NCI-H146 treated with DMSO at 0.1 percent for 48 hours (cell line): Measurements from ENCODE around the gene OFD1.

Experiments
- DNase-seq: peaks from one replicate; lab custom pipeline; 2025; ENCODE audit not compliant: unreplicated experiment; lab: John Stamatoyannopoulos, UW

Gene OFD1, protein sequence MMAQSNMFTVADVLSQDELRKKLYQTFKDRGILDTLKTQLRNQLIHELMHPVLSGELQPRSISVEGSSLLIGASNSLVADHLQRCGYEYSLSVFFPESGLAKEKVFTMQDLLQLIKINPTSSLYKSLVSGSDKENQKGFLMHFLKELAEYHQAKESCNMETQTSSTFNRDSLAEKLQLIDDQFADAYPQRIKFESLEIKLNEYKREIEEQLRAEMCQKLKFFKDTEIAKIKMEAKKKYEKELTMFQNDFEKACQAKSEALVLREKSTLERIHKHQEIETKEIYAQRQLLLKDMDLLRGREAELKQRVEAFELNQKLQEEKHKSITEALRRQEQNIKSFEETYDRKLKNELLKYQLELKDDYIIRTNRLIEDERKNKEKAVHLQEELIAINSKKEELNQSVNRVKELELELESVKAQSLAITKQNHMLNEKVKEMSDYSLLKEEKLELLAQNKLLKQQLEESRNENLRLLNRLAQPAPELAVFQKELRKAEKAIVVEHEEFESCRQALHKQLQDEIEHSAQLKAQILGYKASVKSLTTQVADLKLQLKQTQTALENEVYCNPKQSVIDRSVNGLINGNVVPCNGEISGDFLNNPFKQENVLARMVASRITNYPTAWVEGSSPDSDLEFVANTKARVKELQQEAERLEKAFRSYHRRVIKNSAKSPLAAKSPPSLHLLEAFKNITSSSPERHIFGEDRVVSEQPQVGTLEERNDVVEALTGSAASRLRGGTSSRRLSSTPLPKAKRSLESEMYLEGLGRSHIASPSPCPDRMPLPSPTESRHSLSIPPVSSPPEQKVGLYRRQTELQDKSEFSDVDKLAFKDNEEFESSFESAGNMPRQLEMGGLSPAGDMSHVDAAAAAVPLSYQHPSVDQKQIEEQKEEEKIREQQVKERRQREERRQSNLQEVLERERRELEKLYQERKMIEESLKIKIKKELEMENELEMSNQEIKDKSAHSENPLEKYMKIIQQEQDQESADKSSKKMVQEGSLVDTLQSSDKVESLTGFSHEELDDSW

DNA sequence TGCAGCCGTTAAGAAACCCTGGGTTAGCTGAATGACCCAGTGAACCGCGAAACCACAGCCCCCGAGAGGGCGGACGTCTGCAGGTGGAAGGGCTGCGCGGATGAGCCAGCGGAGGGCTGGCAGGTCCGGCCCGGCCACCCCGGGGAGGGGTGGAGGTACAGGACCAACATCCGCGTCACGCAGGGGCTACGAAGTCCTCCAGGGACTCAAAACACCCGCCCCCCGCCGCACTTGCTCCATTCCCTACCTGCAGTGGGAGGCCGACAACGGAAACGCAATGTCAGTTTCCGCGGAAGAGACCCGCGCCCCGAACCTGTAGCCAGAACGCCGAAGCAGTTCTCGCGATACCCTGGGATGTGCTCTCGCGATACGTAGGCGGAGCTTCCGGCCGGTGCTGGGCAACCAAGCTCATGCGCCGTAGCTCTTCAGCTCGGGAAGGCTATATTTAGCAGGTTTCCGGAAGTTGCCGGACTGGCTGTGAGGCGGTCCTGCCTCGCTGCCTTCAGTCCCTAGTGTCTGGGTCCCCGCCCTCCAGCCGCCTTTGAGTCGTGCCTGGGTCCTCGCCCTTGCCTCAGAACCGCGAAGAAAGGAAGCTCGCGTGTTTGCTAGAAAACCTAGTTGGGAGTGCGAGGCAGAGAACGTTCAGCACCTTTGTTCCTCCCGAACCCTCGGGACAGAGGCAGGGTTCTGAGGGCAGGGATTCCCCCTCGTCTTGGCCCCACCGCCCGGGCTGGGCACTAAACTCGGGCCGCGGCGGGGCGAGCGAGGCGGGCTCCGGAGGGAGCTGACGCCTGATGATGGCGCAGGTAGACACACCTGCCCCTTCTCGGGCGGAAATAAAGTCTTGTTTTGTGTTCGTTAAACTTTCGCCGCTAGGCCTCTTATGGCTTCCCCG, at the start of gene OFD1, which contains the start of gene TRAPPC2:
Gene OFD1, plus strand, starts transcription at position 471 of the 895 bp plus-strand sequence. Its CDS starts 324 bp downstream, at position 795.
Gene TRAPPC2, minus strand, starts transcription at position 343 of the 895 bp plus-strand sequence. CDS start 14,657 bp downstream, outside the sequence.
- peak; percentile 84 for DNase-seq

DNA sequence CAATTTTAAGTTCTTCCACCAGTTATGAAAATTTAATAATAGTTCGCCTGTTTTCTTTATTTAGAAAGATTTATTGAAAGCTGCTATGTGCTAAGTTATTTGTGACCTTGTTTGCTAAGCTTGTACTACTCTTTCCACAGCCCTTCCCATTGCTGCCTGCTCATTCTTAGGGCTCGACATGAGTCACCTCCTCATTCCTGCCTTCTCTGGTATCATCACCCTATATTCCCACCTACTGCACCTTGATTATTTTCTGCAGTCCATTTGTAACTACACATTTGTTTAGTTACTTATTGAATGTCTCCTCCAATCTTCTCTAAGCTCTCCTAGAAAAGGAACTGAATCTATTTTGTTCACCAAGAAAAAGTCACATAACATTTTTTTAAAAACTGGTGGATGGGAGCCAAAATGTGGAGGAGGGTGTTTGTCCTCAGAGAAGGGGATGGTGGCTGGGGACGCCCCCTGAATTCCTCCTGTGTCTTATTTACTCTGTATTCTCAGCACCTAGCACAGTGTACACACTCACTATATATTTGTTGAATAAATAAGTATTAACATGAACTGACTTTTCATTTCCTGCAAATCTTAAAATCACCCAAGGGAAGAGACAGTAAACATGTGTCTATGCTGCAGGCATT, 49.3 kb upstream of the OFD1 start:
- DNase-seq: no peak

DNA sequence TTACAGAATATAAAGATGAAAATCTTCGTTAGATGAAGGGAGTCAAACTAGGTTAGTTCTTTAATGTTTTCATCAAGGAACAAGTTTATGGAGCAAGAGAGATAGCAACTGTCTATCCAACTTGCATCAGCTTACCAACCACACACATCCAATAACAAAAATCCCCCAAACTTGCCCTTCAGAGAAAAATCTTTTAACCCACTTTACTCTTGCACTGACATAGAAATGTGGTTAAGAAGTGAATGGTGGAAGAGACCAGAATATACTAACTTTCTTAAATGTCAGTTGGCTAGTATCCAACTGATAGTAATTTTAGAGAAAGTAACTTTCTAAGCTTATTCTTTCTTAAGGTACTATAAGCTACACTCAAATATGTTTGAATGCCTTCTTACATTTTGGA, 47.3 kb upstream of the OFD1 start:
- DNase-seq: no peak

DNA sequence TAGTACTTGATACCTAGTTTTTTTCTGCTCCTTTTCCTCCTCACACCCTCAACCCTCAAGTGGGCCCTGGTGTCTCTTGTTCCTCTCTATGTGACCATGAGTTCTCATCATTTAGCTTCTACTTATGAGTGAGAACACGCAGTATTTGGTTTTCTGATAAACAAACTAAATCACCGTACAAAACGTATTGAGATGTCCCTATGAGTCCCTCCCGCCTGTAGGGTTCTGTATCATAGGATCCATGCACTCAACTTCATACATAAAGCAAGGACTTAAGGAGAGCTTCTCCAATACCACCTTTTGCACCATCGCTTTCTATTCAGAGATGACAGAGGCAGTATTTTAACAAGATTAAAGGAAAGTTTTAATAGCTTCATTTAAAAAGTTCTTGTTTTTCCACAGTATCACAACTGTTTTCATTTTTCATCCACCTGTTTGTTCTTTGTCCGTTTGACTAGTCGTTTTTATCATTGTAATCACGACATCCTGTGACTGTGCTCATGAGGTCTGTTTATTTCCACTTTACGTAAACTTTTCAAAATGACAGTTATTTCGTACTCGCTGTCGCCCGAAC, 46.1 kb upstream of the OFD1 start:
- DNase-seq: peak; percentile 8

DNA sequence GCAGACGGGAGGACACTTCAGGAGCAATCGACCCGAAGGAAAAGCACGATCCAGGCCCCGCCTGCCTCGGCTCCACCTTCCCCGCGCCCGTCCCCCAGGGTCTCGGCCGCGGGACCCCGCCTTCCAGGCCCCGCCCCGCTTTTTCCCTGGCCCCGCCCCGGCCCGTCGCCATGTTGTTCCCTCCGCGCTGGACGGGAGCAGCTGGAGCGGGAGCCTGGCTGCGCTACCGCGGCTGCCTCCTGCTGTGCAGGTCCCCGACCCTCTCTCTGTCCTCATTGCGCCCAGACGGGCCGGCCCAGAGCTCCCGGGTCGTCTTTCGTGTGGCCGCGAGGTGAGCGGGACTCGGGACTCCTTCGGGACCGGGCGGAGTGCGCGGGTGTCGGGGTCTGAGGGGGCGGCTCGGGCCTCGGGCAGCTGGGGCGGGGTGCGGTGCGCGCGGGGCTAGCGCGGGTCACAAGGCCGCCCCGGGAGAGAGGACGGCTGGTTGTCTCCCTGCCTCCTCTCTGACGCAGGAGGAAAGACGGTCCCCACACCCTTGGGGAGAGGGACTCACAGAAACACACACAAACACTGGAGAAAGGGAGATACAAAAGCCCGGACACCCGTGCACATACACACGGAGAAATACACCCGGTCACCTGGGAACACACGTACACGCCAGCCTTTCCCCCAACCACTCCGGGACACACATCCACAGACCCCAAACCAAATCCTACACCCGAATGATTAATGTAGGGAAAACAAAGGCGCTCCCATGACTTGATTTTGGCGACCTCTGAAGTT, 45.4 kb upstream of the OFD1 start, which contains the start of gene RAB9A:
Gene RAB9A, plus strand, starts transcription at position 171 of the 783 bp plus-strand sequence. CDS start 19,619 bp downstream, outside the sequence.
- DNase-seq: peak; percentile 49

DNA sequence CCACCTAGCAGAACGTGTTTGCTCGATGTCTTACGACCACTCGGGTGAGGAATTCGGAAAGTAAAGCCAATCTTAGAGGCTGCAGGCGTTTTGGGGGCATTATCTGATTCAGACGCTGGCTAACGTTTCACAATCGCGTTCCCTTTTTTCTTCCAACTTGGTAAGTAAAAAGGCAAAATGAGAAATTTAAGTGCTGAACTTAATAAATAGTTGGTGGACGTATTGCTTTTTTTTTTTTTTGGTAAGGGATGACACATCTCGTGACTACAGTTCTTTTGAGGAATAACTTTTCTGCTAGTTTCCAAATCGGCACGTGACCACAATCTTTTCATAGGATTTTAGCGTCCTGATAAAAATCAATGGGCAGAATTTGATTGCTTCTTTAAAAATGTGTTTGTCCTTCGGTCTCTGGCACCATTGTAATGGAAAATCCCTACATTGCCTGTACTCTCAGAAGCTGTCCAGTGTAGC, 44.8 kb upstream of the OFD1 start:
- no peak for DNase-seq

DNA sequence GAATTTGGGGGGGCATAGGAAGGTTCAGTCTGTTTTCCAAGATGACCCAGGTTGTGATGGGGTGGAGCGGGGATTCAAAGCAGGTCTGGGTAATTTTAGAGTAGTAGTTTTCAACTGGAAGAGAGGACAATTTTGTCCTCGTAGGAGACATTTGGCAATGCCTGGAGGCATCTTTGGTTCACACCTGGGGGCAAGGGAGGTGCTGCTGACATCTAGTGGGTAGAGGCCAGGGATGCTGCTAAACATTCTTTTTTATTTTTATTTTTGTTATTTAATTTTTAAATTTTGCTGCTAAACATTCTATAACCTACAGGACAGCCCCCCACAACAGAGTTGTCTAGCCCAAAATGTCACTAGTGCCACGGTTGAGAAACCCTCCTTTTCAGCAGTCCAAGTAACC, 43.7 kb upstream of the OFD1 start:
- DNase-seq: no peak

DNA sequence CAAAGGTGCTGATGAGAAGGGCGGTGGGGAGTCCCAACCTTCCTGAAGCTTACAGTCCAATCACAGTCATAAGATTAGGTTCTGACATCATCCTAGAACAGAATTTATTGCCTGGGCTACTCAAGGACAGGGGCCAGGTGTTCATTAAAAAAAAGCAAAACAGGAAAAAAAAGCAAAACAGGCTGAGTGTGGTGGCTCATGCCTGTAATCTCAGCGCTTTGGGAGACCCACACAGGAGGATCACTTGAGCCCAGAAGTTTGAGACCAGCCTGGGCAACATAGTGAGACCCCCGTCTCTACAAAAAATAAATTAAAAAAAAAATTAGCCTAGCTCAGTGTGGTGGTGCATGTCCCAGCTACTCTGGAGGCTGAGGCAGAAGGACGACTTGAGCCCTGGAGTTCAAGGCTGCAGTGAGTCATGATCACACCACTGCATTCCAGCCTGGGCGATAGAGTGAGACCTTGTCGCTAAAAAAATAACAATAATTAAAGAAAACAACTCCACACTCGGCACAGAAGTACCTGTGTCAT, 42.6 kb upstream of the OFD1 start:
- no peak for DNase-seq

DNA sequence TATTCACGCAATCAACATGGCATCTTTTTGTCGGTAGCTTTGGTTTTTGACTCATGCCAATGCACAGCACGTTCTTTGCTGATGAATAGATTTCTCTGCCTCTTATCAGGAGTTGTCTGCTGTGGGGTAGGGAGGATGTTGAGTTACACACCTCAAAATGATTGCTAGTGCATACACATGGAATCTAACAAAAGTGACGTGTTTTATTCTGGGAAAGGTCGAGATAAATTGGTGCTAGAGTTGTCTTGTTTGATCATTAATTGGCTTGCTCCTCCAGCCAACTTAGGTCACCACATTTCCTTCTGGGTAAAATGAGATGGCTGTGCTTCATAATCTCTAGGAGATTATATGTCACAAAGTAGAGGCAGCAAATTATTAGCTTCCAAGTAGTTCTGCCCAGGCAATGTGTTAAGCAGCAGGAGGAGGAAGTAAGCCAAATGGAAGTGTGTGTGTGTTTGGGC, 41.7 kb upstream of the OFD1 start:
- DNase-seq: no peak

DNA sequence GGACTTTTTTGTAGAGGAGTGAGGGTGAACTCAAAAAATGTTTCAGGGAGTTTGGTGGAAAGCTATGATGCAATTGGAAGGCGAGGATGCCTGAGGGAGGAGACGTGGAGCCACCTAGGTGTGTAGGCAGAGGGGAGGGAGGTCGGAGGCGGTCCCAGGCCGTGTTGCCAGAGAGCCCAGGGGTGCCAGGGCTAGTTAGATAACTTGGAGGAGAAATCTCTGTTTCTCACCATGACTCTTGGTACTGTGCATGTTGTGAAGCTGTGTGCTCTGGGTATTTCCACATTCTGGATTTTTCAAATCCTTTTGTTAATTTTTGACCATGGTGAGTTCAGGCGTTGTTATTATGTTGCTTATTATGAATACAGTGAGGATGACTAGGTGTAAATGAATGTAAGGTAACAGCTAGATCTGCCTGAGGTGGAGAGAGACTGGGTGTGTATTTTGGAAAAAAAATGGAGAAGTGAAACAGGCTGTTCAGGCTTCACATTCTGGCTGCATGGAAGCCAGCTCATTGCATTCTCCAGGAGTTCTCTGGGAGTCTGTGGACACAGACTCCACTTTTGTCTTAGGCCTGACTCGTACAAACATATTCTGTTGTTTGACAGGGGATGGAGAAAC, 41.1 kb upstream of the OFD1 start:
- DNase-seq: no peak

DNA sequence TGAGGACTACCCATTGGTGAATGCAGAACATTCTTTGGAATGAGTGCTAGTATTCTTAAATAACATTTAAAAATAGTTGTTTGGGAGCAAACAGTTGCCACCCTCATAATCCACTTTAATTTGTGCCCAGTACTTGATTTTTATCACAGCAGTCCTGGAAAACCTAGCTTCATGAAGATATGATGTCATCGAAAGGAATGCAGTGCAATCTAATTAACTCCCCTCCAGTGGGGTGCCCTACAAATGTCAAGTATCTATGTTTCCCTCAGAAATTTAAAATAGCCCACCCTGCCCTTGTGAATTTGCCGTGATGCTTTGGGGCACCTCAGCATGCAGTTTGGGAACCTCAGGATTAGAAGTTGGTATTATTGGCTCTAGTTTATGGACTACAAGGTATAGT, 40.2 kb upstream of the OFD1 start:
- DNase-seq: no peak

DNA sequence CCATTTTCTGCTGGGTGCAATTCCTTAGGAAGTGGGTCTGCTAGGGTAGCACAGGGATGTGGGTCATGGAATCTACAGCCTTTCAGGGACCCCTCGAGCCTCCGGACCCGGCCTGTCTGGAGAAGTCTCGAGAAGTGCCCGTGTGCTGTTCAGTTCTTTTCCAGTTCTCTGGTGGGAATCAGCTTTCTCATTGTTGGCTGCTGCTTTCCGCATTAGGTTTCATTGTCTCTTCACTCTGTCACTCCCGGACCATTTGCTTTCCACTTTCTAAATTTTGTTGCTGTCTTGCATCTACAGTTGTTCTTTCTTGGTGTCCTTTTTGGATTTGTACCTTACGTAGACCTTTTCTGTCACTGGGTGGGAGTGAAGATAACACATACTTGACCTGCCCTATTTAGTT, 39.6 kb upstream of the OFD1 start:
- DNase-seq: no peak

DNA sequence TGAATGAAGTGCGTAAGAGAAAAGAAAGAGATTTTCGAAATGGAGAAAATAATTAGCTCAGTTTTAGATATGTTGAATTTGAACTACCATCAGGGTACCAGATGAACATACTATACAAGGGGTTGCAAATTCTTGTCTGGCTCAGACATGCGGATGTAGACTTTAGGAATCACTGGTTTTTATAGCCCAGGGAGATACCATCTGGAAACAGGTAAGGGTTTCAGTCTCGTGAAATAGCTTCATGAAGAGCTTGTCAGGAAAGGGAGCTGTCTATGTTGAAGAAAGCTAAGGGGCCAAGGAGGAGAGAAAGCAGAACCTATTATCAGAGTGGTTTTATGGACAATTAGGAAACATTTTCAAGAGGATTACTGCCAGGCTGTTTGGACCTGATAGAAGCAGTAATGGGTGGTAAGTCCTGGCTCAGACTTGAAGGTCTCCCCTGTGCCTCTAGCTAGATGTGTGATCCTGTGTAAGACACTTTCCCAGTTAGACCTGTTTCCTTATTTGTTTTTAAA, 38.9 kb upstream of the OFD1 start:
- no peak for DNase-seq

DNA sequence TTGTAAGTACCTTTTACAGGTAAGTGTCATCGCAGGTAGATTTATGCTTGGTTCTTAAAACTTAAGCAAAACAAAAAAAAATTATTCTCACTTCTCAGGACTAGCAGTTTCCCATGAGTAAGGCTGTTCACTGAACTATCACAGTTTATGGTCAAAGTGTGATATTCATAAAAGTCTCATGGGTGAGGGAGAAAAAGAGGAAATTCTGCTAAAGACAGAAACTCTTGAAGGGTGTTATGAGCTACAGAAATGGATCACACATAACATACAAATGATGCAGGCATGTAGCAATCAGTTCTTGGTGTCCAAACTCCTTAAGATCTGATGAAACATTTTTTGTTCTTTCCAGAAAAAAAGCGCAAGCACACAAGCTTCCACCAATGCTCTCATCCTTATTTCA, 37.1 kb upstream of the OFD1 start:
- DNase-seq: no peak

DNA sequence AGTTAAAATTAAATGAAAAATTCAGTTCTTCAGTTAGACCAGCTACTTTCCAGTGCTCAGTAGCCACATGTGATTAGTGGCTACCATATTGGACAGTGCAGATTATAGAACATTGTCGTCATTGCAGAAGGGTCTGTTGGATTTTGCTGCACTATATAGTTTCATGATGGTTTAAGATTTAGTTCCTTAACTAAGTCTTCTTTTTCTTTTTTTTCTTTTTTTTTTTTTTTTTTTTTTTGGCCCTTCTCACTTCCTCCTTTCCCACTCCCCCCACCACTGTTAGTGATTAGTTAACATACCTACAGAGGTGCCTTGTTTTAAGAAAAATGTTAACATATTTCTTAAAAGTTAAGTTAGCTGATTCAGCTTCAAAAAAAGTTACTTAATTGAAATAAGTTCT, 36.6 kb upstream of the OFD1 start:
- no peak for DNase-seq

DNA sequence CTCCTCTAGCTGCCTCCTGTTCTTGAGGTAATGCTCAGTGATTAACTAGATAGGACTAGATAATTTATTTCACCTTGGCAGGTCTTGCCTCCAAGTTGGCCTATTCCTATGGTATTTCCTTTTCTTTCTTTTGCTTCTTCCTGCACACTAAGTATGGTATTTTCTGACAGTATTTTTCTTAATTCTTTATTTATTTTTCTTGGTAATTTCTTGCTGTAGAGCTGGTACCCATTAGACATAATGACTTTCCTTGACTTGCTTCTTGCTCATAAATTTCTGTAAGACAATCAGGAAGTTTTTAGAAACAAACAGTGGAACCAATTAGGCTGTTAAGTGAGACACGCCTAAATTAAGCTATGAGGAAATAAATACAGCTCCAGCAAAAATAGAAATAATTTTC, 36.1 kb upstream of the OFD1 start:
- DNase-seq: no peak

DNA sequence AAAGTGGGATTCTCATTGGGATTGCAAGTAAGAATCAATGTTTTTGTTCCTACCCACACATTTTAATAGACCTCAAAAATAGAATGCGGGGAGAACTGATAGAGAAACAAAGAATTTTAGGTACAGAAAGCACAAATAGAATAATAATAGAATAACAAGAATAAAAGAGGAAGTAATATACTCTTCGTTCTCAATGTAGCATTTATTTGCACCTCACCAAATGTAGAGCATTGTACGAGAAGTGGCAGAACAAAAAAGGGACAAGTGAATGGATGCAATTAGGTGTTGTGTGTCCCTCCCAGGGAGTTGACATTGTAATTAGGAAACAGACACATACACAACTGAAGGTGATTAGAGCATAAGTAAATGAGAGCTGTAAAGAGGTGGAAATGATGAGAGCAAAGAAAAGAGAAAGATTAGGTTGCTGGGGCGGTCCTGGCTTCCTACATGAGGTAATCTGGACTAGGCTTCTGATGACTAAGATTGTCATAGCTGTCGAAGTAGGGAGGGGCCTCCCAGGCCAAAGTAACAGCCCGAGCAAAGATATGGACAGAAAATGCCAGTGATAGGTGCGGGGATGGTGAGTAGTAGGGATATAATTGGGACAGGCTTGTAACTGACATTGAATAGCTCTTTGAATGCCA, 35.2 kb upstream of the OFD1 start:
- DNase-seq: no peak
